Mesendoderm (in vitro differentiated cells): ENCODE data around the gene DNAJB5.

Experiments used
- DNase-seq: peaks from one replicate; pipeline ENCODE4 v3.0.0; 2013
- H2AK5ac ChIP-seq: 2 replicates; pipeline ENCODE4 v1.6.1; 2013; ENCODE audit warnings: low read length, inconsistent platforms
- H2BK120ac ChIP-seq: 2 replicates; pipeline ENCODE4 v1.6.1; 2013; ENCODE audit warnings: low read depth, mild to moderate bottlenecking, low read length, moderate library complexity, mixed read lengths
- H2BK15ac ChIP-seq: replicated peaks from 2 replicates; pipeline ENCODE4 v1.6.1; 2013; ENCODE audit warnings: low read depth, mild to moderate bottlenecking, moderate library complexity
- H2BK5ac ChIP-seq: 2 replicates; pipeline ENCODE4 v1.6.1; 2013; ENCODE audit warnings: low read length, inconsistent platforms
- H3K18ac ChIP-seq: 2 replicates; pipeline ENCODE4 v1.6.1; 2013; ENCODE audit warnings: mild to moderate bottlenecking, low read length, mixed read lengths
- H3K23ac ChIP-seq: one replicate; pipeline ENCODE4 v1.6.1; 2013; ENCODE audit warnings: low read length
- H3K27ac ChIP-seq: 2 replicates; pipeline ENCODE4 v1.5.1; 2013; ENCODE audit warnings: low read depth, mild to moderate bottlenecking, inconsistent platforms, low read length, moderate library complexity
- H3K27me3 ChIP-seq: 2 replicates; pipeline ENCODE4 v1.6.1; 2013; ENCODE audit warnings: low read length, control low read depth, mild to moderate bottlenecking, inconsistent platforms; ENCODE audit not compliant: insufficient read depth, poor library complexity
- H3K36me3 ChIP-seq: 2 replicates; pipeline ENCODE4 v1.6.1; 2013; ENCODE audit warnings: low read length, inconsistent platforms; ENCODE audit not compliant: control insufficient read depth, insufficient read depth
- H3K4ac ChIP-seq: one replicate; pipeline ENCODE4 v1.6.1; 2013; ENCODE audit warnings: low read depth, mild to moderate bottlenecking, low read length, moderate library complexity
- H3K4me1 ChIP-seq: 2 replicates; pipeline ENCODE4 v1.6.1; 2013; ENCODE audit warnings: low read depth, low read length, inconsistent platforms; ENCODE audit not compliant: control insufficient read depth
- H3K4me2 ChIP-seq: 2 replicates; pipeline ENCODE4 v1.6.1; 2013; ENCODE audit warnings: low read length
- H3K4me3 ChIP-seq: 2 replicates; pipeline ENCODE4 v1.5.1; 2013; ENCODE audit warnings: mild to moderate bottlenecking, low read length
- H3K56ac ChIP-seq: one replicate; pipeline ENCODE4 v1.6.1; 2013; ENCODE audit warnings: low read length
- H3K79me1 ChIP-seq: 2 replicates; pipeline ENCODE4 v1.6.1; 2013; ENCODE audit warnings: low read length, inconsistent platforms
- H3K79me2 ChIP-seq: 2 replicates; pipeline ENCODE4 v1.6.1; 2013; ENCODE audit warnings: mild to moderate bottlenecking, low read length; ENCODE audit not compliant: control insufficient read depth, insufficient read depth
- H3K9ac ChIP-seq: 2 replicates; pipeline ENCODE4 v1.6.1; 2013; ENCODE audit warnings: low read length, inconsistent platforms
- H4K5ac ChIP-seq: one replicate; pipeline ENCODE4 v1.6.1; 2013; ENCODE audit warnings: low read length
- H4K8ac ChIP-seq: one replicate; pipeline ENCODE4 v1.6.1; 2013; ENCODE audit warnings: low read depth, mild to moderate bottlenecking, control low read depth, low read length, moderate library complexity
- WGBS: extraction: QIAGEN DNeasy Blood & Tissue Kit; methylation state at CpG from one replicate; pipeline ENCODE4 v1.1.7; 2013; ENCODE audit warnings: low lambda C conversion rate, missing lambda C conversion rate; ENCODE audit not compliant: insufficient coverage; ENCODE audit errors: extremely low coverage; 5-methylcytosine and 5-hydroxymethylcytosine counted together

Gene DNAJB5

GRCh38 chr9:34986540-34987047, 3.0 kb upstream of the DNAJB5 start:
- no peaks in the 10 kb centered on the region for H3K79me2 ChIP-seq
- H3K9ac ChIP-seq, result no peak overlapping the region
- no peak overlapping the region for H4K5ac ChIP-seq
- H3K27ac ChIP-seq, result no peak overlapping the region
- no peak overlapping the region for H2AK5ac ChIP-seq
- H3K79me1 ChIP-seq, result no peaks in the 10 kb centered on the region
- H3K27me3 ChIP-seq, result no peaks in the 10 kb centered on the region
- no peak overlapping the region for H2BK120ac ChIP-seq
- no peak overlapping the region for H2BK15ac ChIP-seq
- H3K18ac ChIP-seq, result no peak overlapping the region
- H4K8ac ChIP-seq, result no peak overlapping the region
- DNase-seq, result peak; percentile 88
- no peak overlapping the region for H2BK5ac ChIP-seq
- H3K4me2 ChIP-seq, result no peak overlapping the region
- no peaks in the 10 kb centered on the region for H3K36me3 ChIP-seq
- H3K4ac ChIP-seq, result no peak overlapping the region
- no peak overlapping the region for H3K4me3 ChIP-seq
- WGBS, result no CpG with 5 or more reads among the region's 9 CpGs
- no peak overlapping the region for H3K23ac ChIP-seq
- no peak overlapping the region for H3K56ac ChIP-seq
- peaks cover 6% of the 10 kb centered on the region for H3K4me1 ChIP-seq

DNA sequence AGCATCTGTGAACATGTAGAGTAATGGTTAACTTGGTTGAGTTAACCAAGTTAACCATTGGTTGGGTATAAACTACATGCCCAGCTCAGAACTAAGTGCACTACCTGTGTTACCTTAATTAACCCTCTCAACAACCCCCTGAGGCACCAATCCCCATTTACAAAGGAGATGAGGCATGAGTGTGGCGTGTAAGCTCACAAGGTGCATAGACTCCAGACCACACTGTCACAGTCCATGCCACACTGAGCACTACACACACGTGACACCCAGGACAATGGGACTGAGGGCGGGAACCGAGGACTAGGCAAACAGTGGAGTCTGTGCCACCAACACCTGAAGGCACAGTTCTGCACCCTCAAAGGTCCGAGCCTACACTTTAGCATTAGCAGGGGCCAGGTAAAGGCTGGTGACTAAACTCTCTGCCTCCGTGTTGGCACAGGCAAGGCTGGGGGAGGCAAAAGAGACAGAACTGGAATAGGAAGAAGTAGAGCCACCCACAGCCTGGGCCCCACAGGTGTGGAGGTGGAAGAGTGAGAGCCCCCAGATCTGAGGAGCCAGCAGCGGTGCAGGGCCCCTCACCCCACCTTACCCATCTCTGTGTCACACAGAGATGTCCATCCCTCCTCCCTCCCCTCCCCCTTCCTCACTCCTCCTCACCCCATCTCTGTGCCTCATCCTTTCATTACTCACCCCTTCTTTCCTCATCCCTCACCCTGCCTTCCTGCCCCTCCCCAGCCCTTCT, 2.2 kb upstream of the DNAJB5 start:
- Histone ChIP-seq H2BK15ac (no peak overlapping the region), H3K79me1 (no peaks in the 10 kb centered on the region), H3K27me3 (no peaks in the 10 kb centered on the region), H2BK5ac (no peak overlapping the region), H4K5ac (no peak overlapping the region), H3K79me2 (no peaks in the 10 kb centered on the region), H3K4me1 (peaks cover 11% of the 10 kb centered on the region), H2AK5ac (no peak overlapping the region), H4K8ac (no peak overlapping the region), H3K36me3 (no peaks in the 10 kb centered on the region), H2BK120ac (no peak overlapping the region), H3K23ac (no peak overlapping the region), H3K56ac (no peak overlapping the region), H3K4me2 (no peak overlapping the region), H3K18ac (no peak overlapping the region), H3K4me3 (no peak overlapping the region), H3K4ac (no peak overlapping the region), H3K9ac (no peak overlapping the region), H3K27ac (no peak overlapping the region)
- WGBS, result no CpG with 5 or more reads among the region's 7 CpGs
- no peak for DNase-seq

GRCh38 chr9:34988218-34989002, 1.1 kb upstream of the DNAJB5 start:
- WGBS, result no CpG with 5 or more reads among the region's 25 CpGs
- no peaks in the 10 kb centered on the region for H3K36me3 ChIP-seq
- no peak overlapping the region for H3K23ac ChIP-seq
- no peaks in the 10 kb centered on the region for H3K27me3 ChIP-seq
- peak overlapping the region; percentile 77 for H3K27ac ChIP-seq
- peak overlapping the region; percentile 58 for H3K4ac ChIP-seq
- no peaks in the 10 kb centered on the region for H3K79me2 ChIP-seq
- no peak overlapping the region for H4K8ac ChIP-seq
- peak overlapping the region; percentile 75 for H3K18ac ChIP-seq
- peak overlapping the region; percentile 10 for H2BK15ac ChIP-seq
- H3K4me3 ChIP-seq, result peak overlapping the region; percentile 63
- peak; percentile 53 for DNase-seq
- peak overlapping the region; percentile 94 for H3K56ac ChIP-seq
- H2AK5ac ChIP-seq, result no peak overlapping the region
- peak overlapping the region; percentile 86 for H3K9ac ChIP-seq
- peak overlapping the region; percentile 24 for H2BK5ac ChIP-seq
- H3K79me1 ChIP-seq, result no peaks in the 10 kb centered on the region
- peaks cover 14% of the 10 kb centered on the region for H3K4me1 ChIP-seq
- no peak overlapping the region for H4K5ac ChIP-seq
- peak overlapping the region; percentile 48 for H2BK120ac ChIP-seq
- peak overlapping the region; percentile 86 for H3K4me2 ChIP-seq

DNA sequence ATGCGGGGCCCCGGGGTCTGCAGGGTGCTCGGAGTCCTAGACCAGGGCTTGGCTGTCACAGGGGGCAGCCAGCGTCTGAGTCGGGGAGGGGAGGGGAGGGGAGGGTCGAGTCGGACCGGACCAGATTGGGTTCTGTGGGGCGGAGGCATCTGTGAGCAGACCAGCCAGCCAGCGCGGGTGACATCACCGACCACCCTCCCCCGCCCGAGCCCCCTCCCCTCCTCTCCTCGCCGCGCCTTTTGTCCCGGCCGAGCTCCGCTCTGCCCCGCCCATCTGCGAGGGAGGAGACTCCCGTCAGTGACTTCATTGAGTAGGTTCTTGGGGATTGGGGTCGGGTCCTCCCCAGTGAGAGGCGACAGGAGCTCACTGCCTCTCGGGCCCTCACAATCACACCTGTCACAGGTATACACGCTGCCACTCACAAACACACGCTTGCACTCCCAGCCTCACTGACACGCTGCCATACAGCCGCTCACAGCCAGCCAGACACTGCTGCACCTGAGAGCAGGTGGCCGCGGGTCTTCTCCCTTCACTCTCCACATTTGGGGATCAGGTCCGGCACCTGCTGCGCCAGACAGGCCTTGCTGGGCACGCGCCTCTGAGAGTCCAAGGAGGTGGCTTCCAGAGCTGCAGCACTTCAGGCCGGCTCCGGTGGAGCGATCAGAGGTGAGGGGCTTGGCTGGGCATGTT, 546 bp downstream of the DNAJB5 start:
- H2AK5ac ChIP-seq, result peak overlapping the region; percentile 50
- H3K27me3 ChIP-seq, result no peaks in the 10 kb centered on the region
- H3K18ac ChIP-seq, result peak overlapping the region; percentile 89
- H3K9ac ChIP-seq, result peak overlapping the region; percentile 88
- no peaks in the 10 kb centered on the region for H3K79me2 ChIP-seq
- H4K5ac ChIP-seq, result no peak overlapping the region
- peak; percentile 95 for DNase-seq
- H3K4me3 ChIP-seq, result peak overlapping the region; percentile 79
- H3K23ac ChIP-seq, result no peak overlapping the region
- peak overlapping the region; percentile 92 for H3K27ac ChIP-seq
- no peak overlapping the region for H4K8ac ChIP-seq
- H3K4me2 ChIP-seq, result peak overlapping the region; percentile 89
- peak overlapping the region; percentile 17 for H2BK5ac ChIP-seq
- H3K79me1 ChIP-seq, result no peaks in the 10 kb centered on the region
- peaks cover 23% of the 10 kb centered on the region for H3K4me1 ChIP-seq
- peak overlapping the region; percentile 92 for H3K56ac ChIP-seq
- no CpG with 5 or more reads among the region's 39 CpGs for WGBS
- H3K4ac ChIP-seq, result peak overlapping the region; percentile 89
- H3K36me3 ChIP-seq, result no peaks in the 10 kb centered on the region
- peak overlapping the region; percentile 77 for H2BK120ac ChIP-seq
- no peak overlapping the region for H2BK15ac ChIP-seq

DNA sequence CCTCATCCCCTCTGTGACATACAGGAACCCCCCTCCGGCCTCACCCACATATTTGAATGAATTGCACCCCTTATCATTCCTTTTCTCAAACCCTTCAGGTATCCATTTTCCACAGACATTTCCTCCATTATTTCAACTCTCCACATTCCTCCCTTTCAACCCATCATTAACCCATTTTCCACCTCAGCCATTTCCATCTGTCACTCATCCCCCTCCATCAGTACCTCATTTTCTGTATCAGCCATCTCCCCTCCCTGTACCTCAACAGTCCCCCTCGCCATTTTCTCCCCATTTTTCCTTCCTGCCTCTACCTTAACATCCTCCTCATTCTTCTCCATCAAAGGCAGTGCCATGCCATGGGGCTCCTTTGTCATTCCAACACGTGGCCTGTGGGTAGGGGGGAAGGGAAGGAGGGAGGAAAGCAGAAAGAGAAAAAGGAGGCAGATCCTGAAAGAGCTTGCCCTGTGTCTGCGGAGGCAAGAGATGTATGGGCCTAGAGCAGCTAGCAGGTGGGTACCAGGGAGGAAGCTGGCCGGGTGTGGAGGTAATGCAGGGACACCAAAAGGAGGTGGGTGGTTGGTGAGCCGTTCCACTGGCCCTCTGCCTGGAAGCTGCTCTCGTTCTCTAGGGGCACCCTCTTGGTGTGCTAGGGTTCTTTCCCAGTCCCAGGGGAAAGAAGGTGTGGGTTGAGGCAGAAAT, 1.5 kb downstream of the DNAJB5 start:
- H3K4me2 ChIP-seq, result peak overlapping the region; percentile 89
- peak; percentile 41 for DNase-seq
- H3K4me3 ChIP-seq, result peak overlapping the region; percentile 44
- no peak overlapping the region for H2BK5ac ChIP-seq
- no peaks in the 10 kb centered on the region for H3K79me1 ChIP-seq
- no peak overlapping the region for H3K18ac ChIP-seq
- H3K79me2 ChIP-seq, result no peaks in the 10 kb centered on the region
- no peak overlapping the region for H4K5ac ChIP-seq
- no peaks in the 10 kb centered on the region for H3K27me3 ChIP-seq
- no peaks in the 10 kb centered on the region for H3K36me3 ChIP-seq
- H3K4ac ChIP-seq, result no peak overlapping the region
- H3K23ac ChIP-seq, result no peak overlapping the region
- no peak overlapping the region for H3K27ac ChIP-seq
- peak overlapping the region; percentile 80 for H3K9ac ChIP-seq
- no peak overlapping the region for H2BK15ac ChIP-seq
- H2AK5ac ChIP-seq, result no peak overlapping the region
- peak overlapping the region; percentile 86 for H3K56ac ChIP-seq
- WGBS, result no CpG with 5 or more reads among the region's 7 CpGs
- peaks cover 30% of the 10 kb centered on the region for H3K4me1 ChIP-seq
- H2BK120ac ChIP-seq, result no peak overlapping the region
- no peak overlapping the region for H4K8ac ChIP-seq
